LHCN-M2 (cell line): ENCODE data around the gene OTULIN. TPM values are rescaled to one million over a fixed set of nuclear protein-coding genes. Genes with fewer than 3 reads are reported as not detected.

Experiments used
- DNase-seq: peaks from one replicate; pipeline ENCODE4 v3.0.0-alpha.2; 2012; ENCODE audit warnings: low read depth
- total RNA-seq: library from RNA; depleted of rRNA; stranded (reverse); fragments of >200 nt; gene quantifications from 2 replicates; pipeline ENCODE4 v1.2.3, GENCODE V29; 2014

The OTULIN gene
- total RNA-seq, 1 experiment from 2014 or later = 37.8 TPM

GRCh38 chr5:14668181-14668591, 3.7 kb downstream of the OTULIN start:
- no peak for DNase-seq

GRCh38 chr5:14669415-14669814, 4.9 kb downstream of the OTULIN start:
- DNase-seq = no peak

GRCh38 chr5:14669975-14670374, 5.5 kb downstream of the OTULIN start:
- no peak for DNase-seq

- no peak for DNase-seq
These were observed 6.9 kb downstream of the OTULIN start for GRCh38 chr5:14671414-14671813.

- no peak for DNase-seq
These were observed 7.6 kb downstream of the OTULIN start for GRCh38 chr5:14672082-14672481.

GRCh38 chr5:14672484-14673394, 8.2 kb downstream of the OTULIN start:
- peak; percentile 41 for DNase-seq

GRCh38 chr5:14673443-14673842, 8.9 kb downstream of the OTULIN start:
- DNase-seq = no peak

- peak; percentile 71 for DNase-seq
These were observed 10.7 kb downstream of the OTULIN start for GRCh38 chr5:14674983-14675854.

- no peak for DNase-seq
These were observed 11.4 kb downstream of the OTULIN start for GRCh38 chr5:14675865-14676300.

- DNase-seq = peak; percentile 87
These were observed 11.8 kb downstream of the OTULIN start for GRCh38 chr5:14676320-14676719.

- DNase-seq = no peak
These were observed 14.3 kb downstream of the OTULIN start for GRCh38 chr5:14678773-14679334.

GRCh38 chr5:14679595-14679994, 15.1 kb downstream of the OTULIN start:
- DNase-seq = no peak

- no peak for DNase-seq
These were observed 16.8 kb downstream of the OTULIN start for GRCh38 chr5:14681236-14681752.

GRCh38 chr5:14683906-14684455, 19.5 kb downstream of the OTULIN start:
- no peak for DNase-seq

GRCh38 chr5:14684757-14685156, 20.2 kb downstream of the OTULIN start:
- no peak for DNase-seq

GRCh38 chr5:14685757-14686156, 21.2 kb downstream of the OTULIN start:
- peak; percentile 57 for DNase-seq

GRCh38 chr5:14686517-14686916, 22.0 kb downstream of the OTULIN start:
- DNase-seq = no peak

- DNase-seq = no peak
These were observed 22.6 kb downstream of the OTULIN start for GRCh38 chr5:14687023-14687665.

- DNase-seq = no peak
These were observed 28.6 kb downstream of the OTULIN start for GRCh38 chr5:14693070-14693469.

- no peak for DNase-seq
These were observed 30.6 kb downstream of the OTULIN start for GRCh38 chr5:14695152-14695551.

GRCh38 chr5:14696057-14696456, 31.5 kb downstream of the OTULIN start:
- DNase-seq = no peak
